ENCODE data around the gene TRIO.

- TF ChIP-seq CTCF (conservative IDR thresholded peaks at IDR 0.05; ENCODE audit: low read depth, low read length): no peak
- TF ChIP-seq EZH2 (IDR thresholded peaks at IDR 0.05; ENCODE audit: borderline replicate concordance, low read depth, low read length, poor library complexity, severe bottlenecking): no peak
These were observed 140.0 kb downstream of the TRIO start for GRCh38 chr5:14283139-14283538.

Data from A673 (cell line).